H1 (cell line): ENCODE measurements around the gene FSTL4. TPM values are rescaled to one million over a fixed set of nuclear protein-coding genes. Genes with fewer than 3 reads are reported as not detected.

Experiments used
- BACH1 ChIP-seq: IDR thresholded peaks from 2 replicates; pipeline ENCODE4 v1.6.1; 2012; ENCODE audit warnings: low read length, improper control_type of control experiment
- CEBPB ChIP-seq: IDR thresholded peaks from 2 replicates; pipeline ENCODE4 v1.6.1; 2012; ENCODE audit warnings: low read depth, low read length
- CHD7 ChIP-seq: fragments of 300-600 bp; sonication (generic); IDR thresholded peaks from 2 replicates; pipeline ENCODE4 v1.7.1; 2012; ENCODE audit warnings: low read length, moderate library complexity, mild to moderate bottlenecking, inconsistent platforms; ENCODE audit not compliant: insufficient replicate concordance
- E2F6 ChIP-seq: IDR thresholded peaks from 2 replicates; pipeline ENCODE4 v1.6.1; 2012; ENCODE audit warnings: inconsistent platforms
- SAP30 ChIP-seq: fragments of 300-600 bp; sonication (generic); IDR thresholded peaks from 2 replicates; pipeline ENCODE4 v1.7.1; 2012; ENCODE audit warnings: low read length, moderate library complexity, mild to moderate bottlenecking, inconsistent platforms; ENCODE audit not compliant: insufficient read depth, insufficient replicate concordance
- SRF ChIP-seq: IDR thresholded peaks from 2 replicates; pipeline ENCODE4 v1.6.1; 2011; ENCODE audit warnings: mild to moderate bottlenecking, low read depth, low read length, moderate library complexity
- polyA plus RNA-seq, 7 experiments: library from polyadenylated mRNA; depleted of rRNA in 3 of 7; stranded (reverse) in 5 of 7; unstranded in 2 of 7; fragments of >200 nt in 5 of 7; fragments of 200-250 nt in 2 of 7; gene quantifications; 1 replicate in 5 of 7; 2 replicates in 1 of 7; 4 replicates in 1 of 7; pipeline versions ENCODE4 v1.2.1 to v1.2.3, GENCODE V29; 2011 to 2013; ENCODE audit warnings: missing spikeins in 2 of 7, mixed read lengths in 2 of 7
- total RNA-seq: library from RNA; stranded (reverse); fragmentation: NEBNext Ultra II Directional; extraction: Animal tissue kit (Norgen Biotek cat#: 25700); gene quantifications from 2 replicates; pipeline ENCODE4 v1.2.1, GENCODE V29; 2021

The FSTL4 gene
- total and polyA plus RNA-seq, 2 of the 8 experiments (the other 6 are each of a cell fraction or from before 2014, with no cell fraction given): 3.1 to 4.1 TPM

GRCh38 chr5:133397348-133397747 lies 215.0 kb downstream of the FSTL4 start (continued):
- TF ChIP-seq CHD7: no peak
- no peak for TF ChIP-seq CEBPB
- TF ChIP-seq SAP30: no peak
- TF ChIP-seq E2F6: no peak
- no peak for TF ChIP-seq SRF
- no peak for TF ChIP-seq BACH1
